OCI-LY1 (cell line): ENCODE data around the gene TRIM54.

Source experiments
- CTCF ChIP-seq: fragments of 200-600 bp; sonication (generic), shearing (Covaris generic); IDR thresholded peaks from 2 replicates; pipeline ENCODE4 v1.5.1; 2017; ENCODE audit warnings: mild to moderate bottlenecking, antibody characterized with exemption, low read length, moderate library complexity, mixed read lengths
- EZH2 ChIP-seq: fragments of 200-600 bp; sonication (generic), shearing (Covaris generic); IDR thresholded peaks from 2 replicates; pipeline ENCODE4 v1.8.0; 2017; ENCODE audit warnings: borderline replicate concordance, mixed run types, mild to moderate bottlenecking, antibody characterized with exemption, low read length, moderate library complexity, mixed read lengths

- TF ChIP-seq CTCF (no peak), EZH2 (no peak)
These were observed 2.8 kb downstream of the TRIM54 start for GRCh38 chr2:27284996-27285395.
